ENCODE results near the gene TMPRSS6.

Gene TMPRSS6

GRCh38 chr22:37139762-37140161, 30.2 kb upstream of the TMPRSS6 start:
- no peak for DNase-seq

DNA sequence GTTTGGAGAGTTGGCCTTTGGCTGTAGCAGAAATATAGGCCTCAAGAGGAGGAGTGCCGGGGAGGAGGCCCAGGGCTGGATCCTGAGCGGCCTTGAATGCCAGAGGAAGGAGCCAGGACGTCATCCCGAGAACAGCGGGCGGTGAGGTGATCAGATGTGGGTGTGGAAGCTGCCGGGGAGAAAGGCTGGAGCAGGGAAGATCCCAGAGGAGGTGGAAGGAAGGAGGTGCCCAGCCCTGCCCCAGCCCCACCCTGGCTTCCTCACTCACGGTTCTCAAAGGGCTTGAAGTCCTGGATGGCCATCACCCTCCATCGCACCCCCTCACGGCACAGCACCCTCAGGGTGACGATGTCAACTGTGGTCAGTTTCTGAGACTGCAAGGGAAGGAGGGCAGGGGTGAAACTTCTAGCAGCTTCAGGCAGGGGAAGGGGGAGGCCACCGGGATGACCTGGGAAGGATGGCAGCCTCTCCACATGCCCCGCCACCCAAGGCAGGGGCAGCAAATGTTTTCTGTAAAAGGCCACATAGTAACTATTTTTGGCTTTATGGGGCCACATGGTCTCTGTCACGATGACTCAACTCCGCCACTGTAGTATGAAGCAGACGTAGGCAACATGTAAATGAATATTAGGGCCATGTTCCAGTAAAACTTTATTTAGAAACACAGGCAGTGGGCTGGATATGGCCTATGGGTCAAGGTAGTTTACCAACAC, 29.5 kb upstream of the TMPRSS6 start:
- DNase-seq = no peak

DNA sequence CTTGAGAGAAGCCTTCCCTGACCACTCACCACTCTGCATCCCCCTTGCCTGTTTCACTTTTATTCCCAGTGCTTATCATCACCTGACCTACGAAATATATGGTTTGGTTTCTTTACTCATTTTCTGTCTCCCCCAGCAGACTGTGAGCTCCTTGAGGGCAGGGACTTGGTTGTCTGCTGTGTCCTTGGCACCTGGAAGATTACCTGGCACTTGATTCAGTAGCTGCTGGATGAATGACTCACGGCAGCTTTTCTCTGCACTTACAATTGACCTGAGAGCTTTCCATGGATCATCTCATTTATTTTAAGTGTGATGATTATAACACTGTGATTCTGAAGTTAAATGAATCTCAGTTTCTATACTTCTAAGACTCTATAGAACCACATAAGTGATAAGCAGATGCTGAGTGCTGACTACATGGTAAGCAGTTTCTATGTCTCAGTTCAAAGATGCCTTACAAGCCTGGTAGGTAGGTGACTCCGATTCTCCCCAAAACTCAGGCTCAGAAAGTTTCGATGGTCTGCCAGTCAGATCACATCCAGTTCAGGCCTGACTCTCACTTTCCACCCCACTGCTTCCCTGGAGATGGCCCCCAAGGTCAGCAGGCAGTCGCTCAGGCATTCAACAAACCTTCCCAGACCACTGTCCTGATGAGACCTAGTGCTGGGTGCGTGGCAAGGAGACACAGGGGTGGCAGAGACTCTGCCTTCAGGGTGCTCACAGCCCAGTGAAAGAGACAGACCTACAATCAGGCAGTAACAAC, 28.6 kb upstream of the TMPRSS6 start:
- DNase-seq = no peak

DNA sequence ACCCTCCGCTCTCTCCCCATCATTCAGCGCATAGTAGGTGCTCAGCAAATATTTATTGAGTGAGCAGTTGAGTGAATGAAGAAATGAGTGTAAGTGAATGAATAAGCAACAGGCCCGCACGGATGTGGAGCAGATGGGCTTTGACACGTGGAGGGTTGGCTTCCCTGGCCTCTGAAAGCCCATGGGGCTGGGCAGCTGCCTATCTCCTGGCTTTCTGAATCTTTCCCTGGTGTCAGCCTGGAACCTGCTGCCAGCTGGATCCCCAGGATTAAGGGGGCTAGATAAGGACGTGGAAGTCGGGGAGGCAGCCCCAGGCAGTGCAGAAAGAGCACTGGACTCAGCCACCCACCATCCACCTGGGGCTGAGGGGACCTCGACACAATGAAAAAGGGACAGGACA, 27.6 kb upstream of the TMPRSS6 start:
- DNase-seq = no peak

- no peak for DNase-seq
Measured at GRCh38 chr22:37135023-37135422, 25.5 kb upstream of the TMPRSS6 start.

GRCh38 chr22:37133304-37134018, 23.9 kb upstream of the TMPRSS6 start:
- DNase-seq = no peak

DNA sequence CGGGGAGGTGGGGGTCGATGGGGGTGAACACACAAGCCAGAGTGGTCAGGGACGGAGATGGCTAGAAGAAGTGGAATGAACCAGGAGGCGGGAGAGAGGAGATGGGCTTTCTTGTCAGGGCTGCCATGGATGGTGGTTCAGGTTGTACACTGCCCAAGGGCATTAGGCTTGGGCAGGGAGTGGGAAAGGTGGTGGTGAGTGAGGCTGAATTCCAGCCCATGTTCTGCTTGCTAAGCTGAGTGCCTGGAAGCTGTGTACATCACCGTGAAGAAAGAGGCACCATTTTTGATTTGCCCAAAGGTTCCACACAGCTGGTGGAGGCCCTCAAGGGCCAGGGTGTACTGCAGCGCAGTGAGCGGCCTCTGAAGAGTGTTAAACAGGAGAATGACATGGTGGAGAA, 23.3 kb upstream of the TMPRSS6 start:
- no peak for DNase-seq

GRCh38 chr22:37129866-37130441, 20.4 kb upstream of the TMPRSS6 start:
- DNase-seq = no peak

GRCh38 chr22:37128555-37129281, 19.2 kb upstream of the TMPRSS6 start:
- no peak for DNase-seq

- DNase-seq = no peak
Measured at GRCh38 chr22:37127350-37127878, 17.9 kb upstream of the TMPRSS6 start.

DNA sequence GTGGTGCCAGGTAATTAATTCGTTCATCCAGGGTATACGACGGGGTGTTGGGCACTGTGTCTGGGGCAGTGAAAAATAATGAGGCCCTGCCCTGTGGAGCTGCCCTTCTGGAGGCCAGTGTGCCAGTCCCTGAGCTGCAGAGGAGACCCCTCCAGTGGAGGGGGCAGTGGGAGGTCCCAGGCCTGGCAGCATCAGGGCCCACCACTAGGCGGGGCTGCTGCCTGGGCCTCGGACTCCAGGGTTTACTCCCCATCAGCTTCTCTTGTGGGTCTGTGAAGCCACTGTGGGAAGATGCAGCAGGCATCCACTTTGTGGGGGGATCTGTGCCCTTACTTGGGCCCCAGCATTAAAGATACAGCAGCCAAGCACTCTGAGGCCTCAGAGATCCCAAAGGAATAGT, 17.4 kb upstream of the TMPRSS6 start:
- no peak for DNase-seq

- DNase-seq = no peak
Measured at GRCh38 chr22:37126383-37126782, 16.9 kb upstream of the TMPRSS6 start.

- no peak for DNase-seq
Measured at GRCh38 chr22:37123649-37124048, 14.1 kb upstream of the TMPRSS6 start.

DNA sequence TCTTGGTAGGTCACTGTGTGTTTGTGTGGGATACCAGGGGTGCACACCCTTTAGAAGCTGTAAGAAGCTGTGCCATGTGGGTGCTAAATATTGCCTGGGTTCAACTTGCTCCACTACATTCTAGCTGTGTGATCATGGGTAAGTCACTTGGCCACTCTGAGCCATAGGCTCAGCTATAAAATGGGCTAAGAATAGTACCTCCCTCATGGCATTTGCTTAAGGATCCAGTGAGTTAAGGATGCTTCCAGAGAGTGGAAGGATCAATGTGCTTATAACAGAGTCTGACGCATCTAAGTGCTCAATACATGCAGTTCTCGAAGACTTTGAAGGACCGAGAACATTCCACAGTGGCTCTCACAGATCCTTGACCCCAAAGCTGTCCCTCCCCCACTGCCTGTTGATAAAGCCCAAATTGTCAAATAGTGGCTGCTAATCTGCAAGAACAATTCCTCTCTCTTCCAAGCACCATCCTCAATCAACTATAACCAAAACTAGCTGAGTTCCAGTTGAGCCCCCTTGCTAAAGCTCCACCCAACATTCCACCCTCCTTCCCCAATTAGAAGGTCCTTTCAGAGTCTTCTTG, 13.2 kb upstream of the TMPRSS6 start:
- DNase-seq = no peak

DNA sequence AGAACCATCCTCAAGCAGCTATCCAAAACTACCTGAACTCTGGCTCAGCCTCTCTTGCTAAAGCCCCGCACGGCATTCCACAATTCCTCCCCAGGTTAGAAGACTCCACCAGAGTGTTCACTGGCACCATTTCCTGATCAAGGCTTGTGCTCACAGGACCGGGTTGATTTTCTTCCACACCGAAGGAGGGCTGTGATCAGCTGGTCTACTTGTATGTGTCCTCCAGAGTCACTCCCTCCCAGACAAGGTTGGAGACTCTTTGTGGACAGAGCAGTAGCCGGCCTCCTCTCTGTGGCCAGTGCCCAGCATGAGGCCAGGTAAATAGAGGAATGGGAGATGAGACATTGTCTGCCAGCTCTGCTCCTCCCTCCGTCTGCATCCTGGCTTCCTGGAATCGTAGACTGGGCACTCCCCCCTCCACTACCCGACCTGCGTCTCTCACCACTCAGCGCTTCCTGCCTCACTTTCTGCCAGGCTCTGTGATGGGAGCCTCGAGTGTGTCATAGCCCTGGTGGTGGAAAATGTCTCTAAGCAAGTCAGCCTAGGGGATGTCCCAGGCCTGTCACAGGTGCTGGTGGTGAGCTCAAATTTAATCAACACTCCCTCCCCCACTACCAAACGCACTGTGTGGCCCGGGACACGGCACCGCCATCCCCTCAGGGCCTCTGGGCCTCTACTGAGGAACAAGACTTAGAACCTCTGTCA, 12.5 kb upstream of the TMPRSS6 start:
- DNase-seq = peak; percentile 24

DNA sequence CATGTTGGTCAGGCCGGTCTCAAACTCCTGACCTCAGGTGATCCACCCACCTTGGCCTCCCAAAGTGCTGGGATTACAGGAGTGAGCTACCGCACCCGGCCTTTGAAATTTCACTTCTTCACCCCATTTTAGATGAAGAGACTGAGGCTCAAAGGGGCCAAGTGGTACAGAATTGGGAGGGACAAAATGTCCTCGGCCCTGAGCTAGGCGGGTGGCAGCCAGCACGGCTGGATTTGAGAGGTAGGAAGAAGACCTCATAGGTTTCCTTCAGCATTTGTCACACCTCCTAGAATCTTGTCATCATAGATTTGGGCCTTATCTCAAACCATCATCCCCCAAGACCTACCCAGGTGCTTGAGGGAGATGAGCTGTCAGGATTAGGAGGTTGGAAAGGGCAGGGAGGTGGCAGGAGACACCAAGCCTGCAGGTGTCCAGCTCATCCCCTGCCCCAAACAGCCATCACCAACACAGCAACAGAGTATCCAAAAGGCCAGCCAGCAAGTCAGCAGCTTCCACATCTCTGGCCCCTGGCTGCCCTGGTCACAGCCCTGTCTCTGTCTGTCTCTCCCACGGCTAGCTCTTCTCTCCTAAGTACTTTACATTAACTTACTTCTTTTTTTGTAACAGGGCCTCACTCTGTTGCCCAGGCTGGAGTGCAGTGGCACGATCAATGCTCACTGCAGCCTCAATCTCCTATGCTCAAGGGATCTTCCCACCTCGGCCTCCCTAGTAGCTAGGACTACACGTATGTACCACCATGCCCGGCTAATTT, 11.2 kb upstream of the TMPRSS6 start:
- DNase-seq = no peak

DNA sequence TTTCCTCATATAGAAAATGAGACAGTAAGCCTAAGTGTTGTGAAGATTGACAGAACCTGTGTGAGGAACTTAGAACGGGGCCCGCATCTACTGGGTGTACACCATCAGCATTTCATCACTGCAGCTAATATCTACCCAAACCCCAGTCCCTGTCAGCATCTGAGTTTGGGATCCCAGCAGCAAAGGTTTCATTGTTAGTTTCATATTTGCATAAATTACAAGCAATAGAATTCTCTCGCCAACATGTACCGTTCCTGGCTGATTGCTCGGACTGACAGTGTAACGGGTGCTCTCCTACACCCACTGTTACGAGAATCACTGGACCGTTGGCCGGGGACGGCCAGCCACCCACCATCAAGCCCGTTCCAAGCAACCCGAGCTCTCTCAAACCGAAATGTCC, 10.4 kb upstream of the TMPRSS6 start:
- DNase-seq = no peak

GRCh38 chr22:37118083-37118482, 8.6 kb upstream of the TMPRSS6 start:
- DNase-seq = no peak

DNA sequence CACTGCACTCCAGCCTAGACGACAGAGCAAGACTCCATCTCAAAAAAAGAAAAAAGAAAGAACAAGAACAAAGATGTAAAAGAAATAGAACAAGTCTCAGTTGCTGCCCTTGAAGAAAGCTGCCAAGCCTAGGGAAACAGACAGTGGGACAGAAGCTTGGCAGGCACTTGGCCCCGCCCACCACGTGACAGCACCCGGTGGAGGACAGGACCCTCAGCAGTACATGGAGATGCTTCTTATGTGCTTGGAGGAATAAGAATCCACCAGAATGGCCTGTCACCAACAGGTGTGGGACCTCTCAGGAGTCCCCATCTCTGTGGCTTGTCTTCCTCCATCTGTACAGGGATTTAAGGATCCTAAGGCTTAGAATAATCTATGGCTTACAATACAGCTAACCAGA, 7.6 kb upstream of the TMPRSS6 start:
- DNase-seq = no peak

DNA sequence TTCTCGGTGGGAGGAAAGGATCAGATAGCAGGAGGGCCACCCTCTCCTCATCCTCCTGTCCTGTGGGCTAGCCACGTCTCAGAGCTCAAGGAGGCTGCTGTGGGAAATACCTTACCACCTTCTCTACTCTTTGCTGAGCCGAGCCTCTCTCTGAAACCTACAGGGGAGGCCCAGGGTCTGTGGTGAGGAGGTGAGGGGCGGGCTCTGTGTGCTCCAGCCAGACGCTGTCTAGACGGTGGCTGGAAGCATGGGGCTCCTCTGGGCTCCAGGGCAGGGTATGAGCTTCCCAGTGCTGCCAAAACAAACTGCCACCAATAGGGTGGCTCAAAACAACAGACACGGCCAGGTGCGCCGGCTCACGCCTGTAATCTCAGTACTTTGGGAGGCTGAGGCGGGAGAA, 5.5 kb upstream of the TMPRSS6 start:
- DNase-seq = no peak

GRCh38 chr22:37113757-37114156, 4.2 kb upstream of the TMPRSS6 start:
- no peak for DNase-seq

Measured in suppressor macrophage treated with lipopolysaccharide for 4 hours (primary cell).